ENCODE data around the gene ZNG1B.
A peak's percentile ranks its signal among the peaks of the same experiment; 100 is the strongest.
"Not testable (repeated sequence)": the region's sequence is repeated elsewhere in the genome, so short reads cannot be mapped to it uniquely, and the experiment has no call there.

Gene ZNG1B

GRCh38 chr2:113437508-113438465 is at the start of gene ZNG1B:
TSS of gene ZNG1B (plus strand) at chr2:113437691. CDS start at chr2:113437869, 178 bp downstream.
- DNase-seq: peak; percentile 75

DNA sequence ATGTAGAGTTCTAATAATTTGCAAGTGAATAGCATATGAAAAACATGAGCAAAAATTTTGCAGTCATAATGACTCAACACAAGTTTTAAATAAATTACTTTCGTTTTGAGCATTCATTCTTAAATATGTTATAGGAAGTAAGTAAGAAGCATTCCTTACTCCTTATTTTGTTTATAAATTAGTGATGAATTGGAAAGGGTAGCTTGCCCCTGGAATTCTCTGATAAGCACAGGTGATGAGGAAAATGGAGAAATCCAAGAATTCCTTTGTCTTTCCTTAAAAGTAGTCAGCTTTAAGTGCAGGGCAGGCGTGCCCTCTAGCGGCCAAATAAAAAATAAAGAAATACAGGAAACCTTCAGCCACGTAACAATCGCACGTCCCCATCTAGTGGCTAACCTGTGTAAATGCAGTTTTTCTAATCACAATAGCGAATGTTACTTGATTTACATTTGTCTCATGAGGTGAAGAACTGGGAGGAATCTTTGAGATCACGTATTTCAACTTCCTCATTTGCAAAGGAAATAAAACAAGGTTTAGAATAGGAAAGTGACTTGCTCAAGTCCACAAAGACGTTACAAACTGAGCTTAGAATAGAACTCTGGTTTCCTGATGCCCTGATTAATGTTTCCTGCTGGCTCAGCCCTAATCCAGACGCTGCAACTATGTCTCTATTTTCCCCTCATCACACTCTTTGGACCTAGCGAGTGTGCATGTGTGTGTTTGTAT is 47.2 kb upstream of the ZNG1B start:
- peak; percentile 35 for DNase-seq

DNA sequence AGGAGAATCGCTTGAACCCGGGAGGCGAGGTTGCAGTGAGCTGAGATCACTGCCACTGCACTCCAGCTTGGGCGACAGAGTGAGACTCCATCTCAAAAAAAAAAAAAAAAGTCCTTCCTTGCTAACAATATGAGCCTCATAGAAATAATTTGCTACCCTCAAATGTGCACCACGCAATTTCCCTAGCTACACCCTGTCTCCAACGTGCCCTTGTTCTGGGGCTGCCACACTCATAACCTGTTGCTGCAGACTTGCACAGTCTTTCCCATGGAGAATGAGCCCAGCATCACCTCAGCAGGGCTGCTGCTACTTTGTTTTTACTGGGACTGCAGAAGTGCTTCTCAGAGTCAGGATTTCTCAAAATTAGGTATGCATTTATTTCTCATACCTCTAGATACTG is 46.4 kb upstream of the ZNG1B start:
- DNase-seq: no peak

GRCh38 chr2:113406114-113406513 is 31.4 kb upstream of the ZNG1B start:
- DNase-seq: no peak

GRCh38 chr2:113407446-113408099 is 29.9 kb upstream of the ZNG1B start:
- no peak for DNase-seq

DNA sequence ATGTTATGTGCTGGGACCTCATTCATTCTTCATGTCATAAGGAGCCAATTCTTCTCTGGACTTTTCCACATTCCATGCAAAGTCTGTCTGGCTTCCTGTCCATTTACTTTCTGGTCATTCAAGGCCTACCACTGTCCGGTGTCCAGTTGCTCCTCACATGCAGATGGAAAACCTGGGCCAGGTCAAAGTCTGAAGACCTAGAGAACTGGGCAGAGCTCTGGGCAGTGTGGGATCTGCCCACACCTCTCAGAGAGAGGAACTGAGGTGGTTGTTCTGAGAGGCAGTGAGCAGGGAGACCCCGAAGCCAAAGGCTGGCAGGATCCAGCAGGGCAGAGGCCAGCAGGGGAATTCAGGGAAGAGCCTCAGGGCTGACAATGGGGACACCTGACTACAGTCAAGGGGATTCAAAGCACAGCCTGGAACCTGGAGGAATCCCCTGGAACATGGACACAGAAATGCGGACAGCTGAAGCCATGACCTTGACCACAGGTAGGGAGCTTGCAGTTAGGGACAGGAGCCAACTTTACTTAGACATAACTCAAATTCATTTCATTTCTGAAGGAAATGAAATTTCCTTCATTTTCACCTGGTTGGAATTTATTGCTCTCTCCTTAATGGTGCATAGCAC is 25.7 kb upstream of the ZNG1B start:
- DNase-seq: not testable (repeated sequence)

DNA sequence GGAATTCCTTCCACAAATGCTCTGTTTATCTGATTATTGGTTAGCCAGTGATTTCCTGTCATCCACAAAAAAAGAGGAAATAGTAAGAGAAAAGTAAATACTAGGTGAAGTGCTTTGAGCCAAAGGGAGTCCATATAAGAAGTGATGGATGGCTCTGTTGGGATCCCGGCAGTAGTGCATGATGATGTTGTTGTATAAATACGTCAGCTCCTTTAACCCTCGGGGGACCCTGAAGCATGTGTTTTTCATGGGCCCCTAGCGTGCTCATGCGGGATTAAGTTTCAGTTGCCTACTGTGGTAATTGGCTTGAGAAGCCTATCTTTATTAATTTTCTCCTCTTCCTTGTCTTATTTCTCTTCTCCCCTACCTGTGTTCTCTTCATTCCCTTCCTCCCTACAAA is 24.7 kb upstream of the ZNG1B start:
- DNase-seq: not testable (repeated sequence)

DNA sequence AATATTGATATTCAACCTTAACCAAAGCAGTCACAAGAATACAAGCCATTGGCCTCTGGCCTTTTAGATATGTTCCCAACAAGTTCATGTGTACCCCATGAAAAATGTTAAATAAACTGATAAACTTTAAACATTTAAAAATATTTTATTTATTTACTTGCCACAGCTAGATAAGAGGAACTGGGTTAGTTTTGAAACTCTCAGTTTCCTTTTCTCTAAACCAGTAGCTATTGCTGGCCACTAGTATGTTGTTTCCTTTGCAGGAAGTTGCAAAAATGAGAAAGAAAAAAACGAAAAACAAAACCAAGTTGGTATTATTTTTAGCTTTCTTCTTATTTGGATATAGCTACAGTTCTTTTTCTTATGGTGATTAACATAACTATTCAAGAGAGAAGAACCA is 5.7 kb upstream of the ZNG1B start:
- DNase-seq: not testable (repeated sequence)

GRCh38 chr2:113433468-113433867 is 4.0 kb upstream of the ZNG1B start:
- not testable (repeated sequence) for DNase-seq

- DNase-seq: not testable (repeated sequence)
Measured at GRCh38 chr2:113465770-113466169, 28.3 kb downstream of the ZNG1B start.

DNA sequence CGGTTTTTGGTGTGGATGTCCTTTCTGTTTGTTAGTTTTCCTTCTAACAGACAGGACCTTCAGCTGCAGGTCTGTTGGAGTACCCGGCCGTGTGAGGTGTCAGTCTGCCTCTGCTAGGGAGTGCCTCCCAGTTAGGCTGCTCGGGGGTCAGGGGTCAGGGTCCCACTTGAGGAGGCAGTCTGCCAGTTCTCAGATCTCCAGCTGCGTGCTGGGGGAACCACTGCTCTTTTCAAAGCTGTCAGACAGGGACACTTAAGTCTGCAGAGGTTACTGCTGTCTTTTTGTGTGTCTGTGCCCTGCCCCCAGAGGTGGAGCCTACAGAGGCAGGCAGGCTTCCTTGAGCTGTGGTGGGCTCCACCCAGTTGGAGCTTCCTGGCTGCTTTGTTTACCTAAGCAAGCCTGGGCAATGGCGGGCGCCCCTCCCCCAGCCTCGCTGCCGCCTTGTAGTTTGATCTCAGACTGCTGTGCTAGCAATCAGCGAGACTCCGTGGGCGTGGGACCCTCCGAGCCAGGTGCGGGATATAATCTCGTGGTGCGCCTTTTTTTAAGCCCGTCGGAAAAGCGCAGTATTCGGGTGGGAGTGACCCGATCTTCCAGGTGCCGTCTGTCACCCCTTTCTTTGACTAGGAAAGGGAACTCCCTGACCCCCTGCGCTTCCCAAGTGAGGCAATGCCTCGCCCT is 39.3 kb downstream of the ZNG1B start:
- DNase-seq: not testable (repeated sequence)

- DNase-seq: not testable (repeated sequence)
Measured at GRCh38 chr2:113496527-113496926, 59.0 kb downstream of the ZNG1B start.

DNA sequence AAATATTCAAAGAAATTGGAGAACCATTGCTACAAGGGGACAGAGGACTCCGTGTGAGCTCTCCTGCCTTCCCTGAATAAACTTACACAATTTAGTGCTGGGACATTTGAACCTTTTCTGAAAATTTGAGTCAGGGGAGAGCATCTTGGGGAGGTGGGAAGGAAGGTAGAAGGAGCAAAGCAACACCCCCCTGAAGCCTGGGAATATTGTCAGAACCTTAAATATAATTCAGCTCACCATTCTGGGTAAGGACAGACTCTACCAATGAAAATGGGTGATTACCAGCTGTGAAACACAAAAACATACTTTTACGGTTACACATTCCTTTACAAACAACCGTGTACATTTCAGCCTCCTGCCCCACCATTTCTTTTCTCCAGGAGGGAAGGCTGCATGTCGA is 60.9 kb downstream of the ZNG1B start, which contains the start of gene FOXD4L1:
TSS of gene FOXD4L1 (plus strand) at position 301 of the 400 bp plus-strand sequence. CDS start 592 bp downstream, outside the sequence.
- not testable (repeated sequence) for DNase-seq

- not testable (repeated sequence) for DNase-seq
Measured at GRCh38 chr2:113499019-113499885, 61.8 kb downstream of the ZNG1B start.

GRCh38 chr2:113499886-113500722 is 62.6 kb downstream of the ZNG1B start:
- not testable (repeated sequence) for DNase-seq

GRCh38 chr2:113500723-113501038 is 63.2 kb downstream of the ZNG1B start:
- peak; percentile 18 for DNase-seq

- DNase-seq: not testable (repeated sequence)
Measured at GRCh38 chr2:113502216-113503093, 65.0 kb downstream of the ZNG1B start.

GRCh38 chr2:113503094-113504042 is 65.9 kb downstream of the ZNG1B start:
- peak; percentile 43 for DNase-seq
